ENCODE measurements around the gene FAM107B.

Gene FAM107B

GRCh38 chr10:14776546-14776945, 1.8 kb upstream of the FAM107B start:
- no peak for DNase-seq

- no peak for DNase-seq
Measured at GRCh38 chr10:14775656-14776055, 959 bp upstream of the FAM107B start.

GRCh38 chr10:14774214-14774580, 500 bp downstream of the FAM107B start:
- no peak for DNase-seq

- DNase-seq = no peak
Measured at GRCh38 chr10:14773551-14774213, 1.0 kb downstream of the FAM107B start.

- DNase-seq = no peak
Measured at GRCh38 chr10:14772399-14772798, 2.3 kb downstream of the FAM107B start.

- DNase-seq = no peak
Measured at GRCh38 chr10:14770927-14771326, 3.8 kb downstream of the FAM107B start.

- DNase-seq = no peak
Measured at GRCh38 chr10:14761372-14761771, 13.3 kb downstream of the FAM107B start.

GRCh38 chr10:14758994-14759664, 15.6 kb downstream of the FAM107B start:
- DNase-seq = no peak

GRCh38 chr10:14758451-14758850, 16.2 kb downstream of the FAM107B start:
- no peak for DNase-seq

- no peak for DNase-seq
Measured at GRCh38 chr10:14757986-14758385, 16.7 kb downstream of the FAM107B start.

- no peak for DNase-seq
Measured at GRCh38 chr10:14757394-14757793, 17.3 kb downstream of the FAM107B start.

GRCh38 chr10:14753441-14753840, 21.3 kb downstream of the FAM107B start:
- DNase-seq = no peak

- no peak for DNase-seq
Measured at GRCh38 chr10:14751921-14752320, 22.8 kb downstream of the FAM107B start.

- no peak for DNase-seq
Measured at GRCh38 chr10:14751014-14751896, 23.4 kb downstream of the FAM107B start.

- DNase-seq = no peak
Measured at GRCh38 chr10:14749070-14749809, 25.5 kb downstream of the FAM107B start.

GRCh38 chr10:14748441-14748840, 26.3 kb downstream of the FAM107B start:
- no peak for DNase-seq

GRCh38 chr10:14742815-14743214, 31.9 kb downstream of the FAM107B start:
- no peak for DNase-seq

GRCh38 chr10:14742382-14742781, 32.3 kb downstream of the FAM107B start:
- DNase-seq = no peak

- DNase-seq = no peak
Measured at GRCh38 chr10:14740684-14741247, 33.9 kb downstream of the FAM107B start.

- no peak for DNase-seq
Measured at GRCh38 chr10:14737808-14738545, 36.7 kb downstream of the FAM107B start.

- DNase-seq = no peak
Measured at GRCh38 chr10:14736600-14737081, 38.1 kb downstream of the FAM107B start.

GRCh38 chr10:14736043-14736442, 38.7 kb downstream of the FAM107B start:
- no peak for DNase-seq
